Measurements from ENCODE around the gene SSTR5.

GRCh38 chr16:1093284-1094123 lies 21.0 kb downstream of the SSTR5 start:
- TF ChIP-seq, protein P1, sequence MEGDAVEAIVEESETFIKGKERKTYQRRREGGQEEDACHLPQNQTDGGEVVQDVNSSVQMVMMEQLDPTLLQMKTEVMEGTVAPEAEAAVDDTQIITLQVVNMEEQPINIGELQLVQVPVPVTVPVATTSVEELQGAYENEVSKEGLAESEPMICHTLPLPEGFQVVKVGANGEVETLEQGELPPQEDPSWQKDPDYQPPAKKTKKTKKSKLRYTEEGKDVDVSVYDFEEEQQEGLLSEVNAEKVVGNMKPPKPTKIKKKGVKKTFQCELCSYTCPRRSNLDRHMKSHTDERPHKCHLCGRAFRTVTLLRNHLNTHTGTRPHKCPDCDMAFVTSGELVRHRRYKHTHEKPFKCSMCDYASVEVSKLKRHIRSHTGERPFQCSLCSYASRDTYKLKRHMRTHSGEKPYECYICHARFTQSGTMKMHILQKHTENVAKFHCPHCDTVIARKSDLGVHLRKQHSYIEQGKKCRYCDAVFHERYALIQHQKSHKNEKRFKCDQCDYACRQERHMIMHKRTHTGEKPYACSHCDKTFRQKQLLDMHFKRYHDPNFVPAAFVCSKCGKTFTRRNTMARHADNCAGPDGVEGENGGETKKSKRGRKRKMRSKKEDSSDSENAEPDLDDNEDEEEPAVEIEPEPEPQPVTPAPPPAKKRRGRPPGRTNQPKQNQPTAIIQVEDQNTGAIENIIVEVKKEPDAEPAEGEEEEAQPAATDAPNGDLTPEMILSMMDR (IDR thresholded peaks at IDR 0.05), result no peak
- no peak for TF ChIP-seq POLR2A (IDR thresholded peaks at IDR 0.05)

Measured in heart left ventricle (tissue), 13 donors.